Measurements from ENCODE around the gene KATNB1.

KATNB1 gene

DNA sequence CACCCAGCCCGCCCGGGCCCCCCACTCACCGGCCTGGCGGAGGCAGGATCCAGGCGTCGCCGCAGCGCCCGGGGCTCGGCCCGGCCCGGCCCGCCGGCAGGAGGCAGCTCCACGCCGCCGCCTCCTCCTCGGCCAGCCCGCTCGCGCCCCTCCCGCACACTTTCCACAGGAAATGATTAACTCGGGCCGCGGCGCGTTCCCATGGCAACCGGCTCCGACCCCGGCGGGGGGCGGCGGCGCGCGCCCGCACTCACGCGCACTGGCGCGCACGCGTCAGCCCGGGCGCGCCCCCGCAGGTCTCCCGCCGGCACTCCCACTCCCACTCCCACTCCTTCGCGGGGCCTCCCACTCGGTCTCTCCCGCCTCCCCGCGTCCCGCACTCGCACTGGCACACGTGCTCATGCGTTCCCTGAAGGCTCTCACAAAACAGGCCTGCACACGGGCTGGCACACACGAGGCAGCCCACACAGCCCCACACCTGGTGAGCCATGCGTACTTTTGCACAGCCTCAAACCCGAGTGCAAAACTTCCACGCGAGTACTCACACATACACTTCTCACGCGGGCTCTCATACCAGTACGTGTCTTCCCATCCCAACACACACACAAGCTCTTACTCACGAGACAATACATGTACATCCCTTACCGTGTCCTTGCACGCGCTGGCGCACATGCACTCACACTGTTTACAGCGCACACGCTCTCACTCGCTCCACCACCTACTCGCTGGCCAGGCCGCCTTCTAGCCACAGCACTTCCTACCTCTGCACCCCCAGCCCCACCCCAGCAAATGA is 67.0 kb downstream of the KATNB1 start, which contains the start of gene KIFC3:
Gene KIFC3, minus strand, starts transcription at position 151 of the 793 bp plus-strand sequence. CDS start 4,248 bp downstream, outside the sequence.
- Histone ChIP-seq H4K91ac (ENCODE audit: low read depth, low read length) (peak within 1 kb of the TSS; percentile 95), H3K79me2 (ENCODE audit: control insufficient read depth, insufficient read depth, low read length, poor library complexity) (peaks cover 7% of the 10 kb centered on the region), H4K12ac (ENCODE audit: low read depth, low read length) (peak within 1 kb of the TSS; percentile 47), H3K27me3 (ENCODE audit: insufficient read depth, low read length) (no peaks in the 10 kb centered on the region), H3K27ac (ENCODE audit: low read depth, low read length) (peak within 1 kb of the TSS; percentile 73), H4K8ac (ENCODE audit: low read depth, low read length) (peak within 1 kb of the TSS; percentile 88), H3K18ac (ENCODE audit: low read length) (peak within 1 kb of the TSS; percentile 80), H2BK120ac (ENCODE audit: insufficient read depth, low read length, poor library complexity) (peak within 1 kb of the TSS; percentile 89), H3K23ac (ENCODE audit: low read length) (no peak within 1 kb of the TSS), H3K4me1 (ENCODE audit: control insufficient read depth in 1 of 2, insufficient read depth in 2 of 2, low read length in 2 of 2) (peaks cover 49 to 53% of the 10 kb centered on the region in 2 experiments), H3K4ac (ENCODE audit: low read depth, low read length) (peak within 1 kb of the TSS; percentile 88), H3K9me3 (ENCODE audit: insufficient read depth, low read depth, low read length) (no peaks in the 10 kb centered on the region), H2AK5ac (ENCODE audit: low read length) (peak within 1 kb of the TSS; percentile 67), H2BK12ac (ENCODE audit: low read length) (peak within 1 kb of the TSS; percentile 96), H3K4me2 (ENCODE audit: low read length) (peak within 1 kb of the TSS; percentile 87), H3K14ac (ENCODE audit: low read length) (peak within 1 kb of the TSS; percentile 98), H3K36me3 (ENCODE audit: control insufficient read depth in 1 of 2, insufficient read depth in 2 of 2, low read length in 2 of 2) (no peaks in the 10 kb centered on the region), H2BK5ac (ENCODE audit: low read depth, low read length, poor library complexity) (peak within 1 kb of the TSS; percentile 89), H3K9ac (ENCODE audit: low read length) (peak within 1 kb of the TSS; percentile 86), H2AFZ (ENCODE audit: insufficient read depth, low read length, poor library complexity) (peak within 1 kb of the TSS; percentile 80), H3K79me1 (ENCODE audit: low read length) (peaks cover 45% of the 10 kb centered on the region), H3K4me3 (ENCODE audit: low read depth, low read length) (peak within 1 kb of the TSS; percentile 75)
- peak in 1 of 2 donors; percentile 47 for DNase-seq
- no CpG with 5 or more reads among the region's 78 CpGs for WGBS (ENCODE audit: extremely low coverage, insufficient coverage, insufficient read length)

DNA sequence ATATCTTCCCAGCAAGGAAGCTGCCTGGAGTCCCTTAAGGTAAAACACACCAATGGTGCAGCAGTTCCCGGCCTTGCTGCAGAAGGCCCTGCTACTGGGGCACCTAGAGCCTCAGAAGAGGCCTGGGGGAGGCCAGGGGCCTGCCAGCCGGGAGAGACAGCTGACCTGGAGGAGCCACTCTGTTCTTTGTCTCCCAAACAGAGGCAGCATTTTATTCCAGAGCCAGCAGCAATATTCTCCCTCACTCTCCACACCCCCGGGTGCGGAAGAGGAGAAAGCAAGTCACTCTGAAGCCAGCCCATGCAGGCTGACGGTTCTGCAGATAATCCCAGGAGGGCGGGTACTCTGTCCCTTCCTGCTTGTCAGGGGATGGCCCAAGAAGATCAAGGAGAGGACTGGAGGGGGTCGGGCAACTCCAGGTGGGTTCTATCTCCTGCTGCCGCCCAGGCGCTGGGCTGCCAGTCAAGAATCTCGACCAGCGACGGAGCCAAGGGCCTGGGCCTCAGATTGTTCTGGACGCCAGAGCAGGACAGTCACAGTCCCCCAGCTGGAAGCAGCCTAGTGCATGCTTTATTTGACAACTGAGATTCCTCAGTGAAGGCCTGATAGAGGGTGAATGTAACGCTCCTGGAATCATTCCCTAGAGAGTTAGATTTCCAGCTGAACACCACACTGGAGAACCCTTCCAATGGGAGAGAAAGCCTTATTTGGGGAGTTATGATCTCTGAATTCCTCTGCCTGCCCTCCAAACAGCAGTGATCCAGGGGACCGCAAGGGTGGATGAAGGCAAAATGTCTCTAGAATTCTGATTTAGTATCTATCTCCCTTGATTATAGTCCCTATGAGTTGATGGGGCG is 67.8 kb downstream of the KATNB1 start:
- peaks cover 7% of the 10 kb centered on the region for H3K79me2 ChIP-seq (ENCODE audit: control insufficient read depth, insufficient read depth, low read length, poor library complexity)
- H2BK5ac ChIP-seq (ENCODE audit: low read depth, low read length, poor library complexity) = peak overlapping the region; percentile 53
- no peaks in the 10 kb centered on the region for H3K36me3 ChIP-seq (ENCODE audit: control insufficient read depth in 1 of 2, insufficient read depth in 2 of 2, low read length in 2 of 2)
- no peak overlapping the region for H3K4ac ChIP-seq (ENCODE audit: low read depth, low read length)
- H3K27me3 ChIP-seq (ENCODE audit: insufficient read depth, low read length) = no peaks in the 10 kb centered on the region
- H3K14ac ChIP-seq (ENCODE audit: low read length) = peak overlapping the region; percentile 61
- H4K8ac ChIP-seq (ENCODE audit: low read depth, low read length) = no peak overlapping the region
- H3K4me3 ChIP-seq (ENCODE audit: low read depth, low read length) = no peak overlapping the region
- H2AFZ ChIP-seq (ENCODE audit: insufficient read depth, low read length, poor library complexity) = peak overlapping the region; percentile 52
- peak overlapping the region; percentile 73 for H3K27ac ChIP-seq (ENCODE audit: low read depth, low read length)
- H2BK12ac ChIP-seq (ENCODE audit: low read length) = peak overlapping the region; percentile 66
- H3K4me1 ChIP-seq (ENCODE audit: control insufficient read depth in 1 of 2, insufficient read depth in 2 of 2, low read length in 2 of 2) = peaks cover 46 to 49% of the 10 kb centered on the region in 2 experiments
- H3K23ac ChIP-seq (ENCODE audit: low read length) = no peak overlapping the region
- no peaks in the 10 kb centered on the region for H3K9me3 ChIP-seq (ENCODE audit: insufficient read depth, low read depth, low read length)
- no peak overlapping the region for H4K12ac ChIP-seq (ENCODE audit: low read depth, low read length)
- DNase-seq = no peak
- no peak overlapping the region for H3K9ac ChIP-seq (ENCODE audit: low read length)
- peaks cover 41% of the 10 kb centered on the region for H3K79me1 ChIP-seq (ENCODE audit: low read length)
- WGBS (ENCODE audit: extremely low coverage, insufficient coverage, insufficient read length) = no CpG with 5 or more reads among the region's 16 CpGs
- peak overlapping the region; percentile 87 for H3K4me2 ChIP-seq (ENCODE audit: low read length)
- H3K18ac ChIP-seq (ENCODE audit: low read length) = peak overlapping the region; percentile 47
- no peak overlapping the region for H2AK5ac ChIP-seq (ENCODE audit: low read length)
- H2BK120ac ChIP-seq (ENCODE audit: insufficient read depth, low read length, poor library complexity) = peak overlapping the region; percentile 65
- H4K91ac ChIP-seq (ENCODE audit: low read depth, low read length) = peak overlapping the region; percentile 76

DNA sequence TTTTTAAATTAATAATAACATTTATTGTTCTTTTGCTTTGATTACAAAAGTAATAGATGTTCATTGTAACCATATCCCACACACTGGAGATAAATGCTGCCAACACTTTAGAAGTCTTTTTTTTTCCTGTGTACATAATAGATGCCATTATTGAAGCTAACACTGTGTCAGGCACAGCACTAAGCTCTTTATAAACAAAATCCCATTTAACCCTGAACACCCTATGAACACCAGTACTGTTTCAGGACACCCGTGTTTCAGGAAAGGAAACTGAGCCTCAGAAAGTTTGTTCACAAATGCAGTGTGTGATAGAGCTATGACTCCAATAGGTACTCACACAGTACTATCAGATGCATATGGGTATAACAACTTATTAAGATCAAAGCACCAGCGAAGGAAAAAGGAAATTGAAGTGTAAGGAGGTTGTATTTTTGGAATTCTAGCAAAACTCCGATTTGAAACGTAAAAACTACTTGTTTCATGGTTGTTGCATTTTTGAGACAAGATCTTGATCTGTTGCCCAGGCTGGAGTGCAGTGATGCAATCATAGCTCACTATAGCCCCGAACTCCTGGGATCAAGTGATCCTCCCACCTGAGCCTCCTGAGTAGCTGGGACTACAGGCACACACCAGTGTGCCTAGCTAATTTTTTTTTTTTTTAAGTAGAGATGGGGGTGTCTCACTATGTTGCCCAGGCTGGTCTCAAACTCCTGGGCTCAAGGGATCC is 68.7 kb downstream of the KATNB1 start:
- Histone ChIP-seq H4K12ac (ENCODE audit: low read depth, low read length) (no peak overlapping the region), H2BK12ac (ENCODE audit: low read length) (no peak overlapping the region), H3K9ac (ENCODE audit: low read length) (no peak overlapping the region), H3K27me3 (ENCODE audit: insufficient read depth, low read length) (no peaks in the 10 kb centered on the region), H2BK120ac (ENCODE audit: insufficient read depth, low read length, poor library complexity) (no peak overlapping the region), H3K36me3 (ENCODE audit: control insufficient read depth in 1 of 2, insufficient read depth in 2 of 2, low read length in 2 of 2) (no peaks in the 10 kb centered on the region), H2AK5ac (ENCODE audit: low read length) (no peak overlapping the region), H3K79me2 (ENCODE audit: control insufficient read depth, insufficient read depth, low read length, poor library complexity) (peaks cover 7% of the 10 kb centered on the region), H4K8ac (ENCODE audit: low read depth, low read length) (no peak overlapping the region), H3K9me3 (ENCODE audit: insufficient read depth, low read depth, low read length) (no peaks in the 10 kb centered on the region), H3K4ac (ENCODE audit: low read depth, low read length) (no peak overlapping the region), H3K4me2 (ENCODE audit: low read length) (no peak overlapping the region), H2AFZ (ENCODE audit: insufficient read depth, low read length, poor library complexity) (no peak overlapping the region), H3K27ac (ENCODE audit: low read depth, low read length) (no peak overlapping the region), H3K4me1 (ENCODE audit: control insufficient read depth in 1 of 2, insufficient read depth in 2 of 2, low read length in 2 of 2) (peaks cover 40 to 44% of the 10 kb centered on the region in 2 experiments), H3K79me1 (ENCODE audit: low read length) (peaks cover 34% of the 10 kb centered on the region), H2BK5ac (ENCODE audit: low read depth, low read length, poor library complexity) (no peak overlapping the region), H3K23ac (ENCODE audit: low read length) (no peak overlapping the region), H3K4me3 (ENCODE audit: low read depth, low read length) (no peak overlapping the region), H4K91ac (ENCODE audit: low read depth, low read length) (no peak overlapping the region), H3K14ac (ENCODE audit: low read length) (no peak overlapping the region), H3K18ac (ENCODE audit: low read length) (no peak overlapping the region)
- no peak for DNase-seq
- no CpG with 5 or more reads among the region's 5 CpGs for WGBS (ENCODE audit: extremely low coverage, insufficient coverage, insufficient read length)

DNA sequence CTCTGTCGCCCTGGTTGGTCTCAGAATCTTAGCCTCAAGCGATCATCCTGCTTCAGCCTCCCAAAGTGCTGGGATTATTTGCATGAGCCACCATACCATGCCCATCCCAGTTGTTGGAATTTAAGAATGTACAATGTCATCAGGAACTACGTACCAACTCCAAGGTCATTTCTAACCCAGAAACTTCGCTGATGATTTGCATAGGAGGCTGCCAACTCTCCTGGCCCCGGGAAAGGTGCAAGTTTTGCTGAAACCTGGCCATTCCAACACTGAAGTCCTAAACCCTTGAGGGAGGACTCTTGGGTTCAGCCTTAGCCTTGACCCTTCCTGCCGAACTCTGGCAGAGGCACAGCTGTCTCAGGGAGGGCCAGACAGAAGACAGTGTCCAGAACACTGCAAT is 69.6 kb downstream of the KATNB1 start:
- H2BK5ac ChIP-seq (ENCODE audit: low read depth, low read length, poor library complexity) = no peak overlapping the region
- DNase-seq = peak in 1 of 2 donors; percentile 34
- peaks cover 38 to 41% of the 10 kb centered on the region in 2 experiments for H3K4me1 ChIP-seq (ENCODE audit: control insufficient read depth in 1 of 2, insufficient read depth in 2 of 2, low read length in 2 of 2)
- no peaks in the 10 kb centered on the region for H3K36me3 ChIP-seq (ENCODE audit: control insufficient read depth in 1 of 2, insufficient read depth in 2 of 2, low read length in 2 of 2)
- no peak overlapping the region for H4K8ac ChIP-seq (ENCODE audit: low read depth, low read length)
- H2BK120ac ChIP-seq (ENCODE audit: insufficient read depth, low read length, poor library complexity) = no peak overlapping the region
- H2AFZ ChIP-seq (ENCODE audit: insufficient read depth, low read length, poor library complexity) = no peak overlapping the region
- H4K91ac ChIP-seq (ENCODE audit: low read depth, low read length) = peak overlapping the region; percentile 21
- no peak overlapping the region for H3K4me2 ChIP-seq (ENCODE audit: low read length)
- no peak overlapping the region for H2AK5ac ChIP-seq (ENCODE audit: low read length)
- H3K4ac ChIP-seq (ENCODE audit: low read depth, low read length) = no peak overlapping the region
- no CpG with 5 or more reads among the region's 6 CpGs for WGBS (ENCODE audit: extremely low coverage, insufficient coverage, insufficient read length)
- H3K27ac ChIP-seq (ENCODE audit: low read depth, low read length) = no peak overlapping the region
- H4K12ac ChIP-seq (ENCODE audit: low read depth, low read length) = no peak overlapping the region
- H3K79me2 ChIP-seq (ENCODE audit: control insufficient read depth, insufficient read depth, low read length, poor library complexity) = peaks cover 7% of the 10 kb centered on the region
- H3K27me3 ChIP-seq (ENCODE audit: insufficient read depth, low read length) = no peaks in the 10 kb centered on the region
- no peak overlapping the region for H3K9ac ChIP-seq (ENCODE audit: low read length)
- no peak overlapping the region for H3K14ac ChIP-seq (ENCODE audit: low read length)
- H3K23ac ChIP-seq (ENCODE audit: low read length) = no peak overlapping the region
- no peak overlapping the region for H3K18ac ChIP-seq (ENCODE audit: low read length)
- no peak overlapping the region for H3K4me3 ChIP-seq (ENCODE audit: low read depth, low read length)
- peak overlapping the region; percentile 27 for H2BK12ac ChIP-seq (ENCODE audit: low read length)
- peaks cover 36% of the 10 kb centered on the region for H3K79me1 ChIP-seq (ENCODE audit: low read length)
- no peaks in the 10 kb centered on the region for H3K9me3 ChIP-seq (ENCODE audit: insufficient read depth, low read depth, low read length)
